ENCODE measurements around the gene SUSD2.
A peak's percentile ranks its signal among the peaks of the same experiment; 100 is the strongest.

SUSD2 gene

GRCh38 chr22:24153353-24153752 is 27.9 kb upstream of the SUSD2 start:
- DNase-seq = no peak

DNA sequence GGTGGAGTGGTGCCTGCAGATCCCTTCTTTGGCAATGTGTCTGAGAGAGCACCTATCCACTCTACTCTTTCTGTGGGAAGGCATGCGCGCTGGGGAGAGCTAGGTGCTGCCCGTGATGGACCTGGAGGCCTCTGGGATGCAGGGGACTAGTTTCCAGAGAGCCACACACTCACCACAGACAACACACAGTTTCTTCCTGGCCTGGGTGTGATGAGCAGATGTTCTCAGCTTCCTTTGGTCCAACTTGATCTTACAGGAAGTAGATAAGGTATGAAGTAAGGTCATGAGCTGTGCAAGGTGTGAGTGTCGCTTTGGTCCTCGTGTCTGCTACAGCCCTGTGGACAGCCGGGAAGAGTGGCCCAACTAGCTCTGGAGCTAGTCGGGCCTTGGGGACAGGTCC is 27.3 kb upstream of the SUSD2 start:
- no peak for DNase-seq

- no peak for DNase-seq
Observed at GRCh38 chr22:24154826-24155225, 26.5 kb upstream of the SUSD2 start.

- DNase-seq = no peak
Observed at GRCh38 chr22:24155627-24156140, 25.6 kb upstream of the SUSD2 start.

DNA sequence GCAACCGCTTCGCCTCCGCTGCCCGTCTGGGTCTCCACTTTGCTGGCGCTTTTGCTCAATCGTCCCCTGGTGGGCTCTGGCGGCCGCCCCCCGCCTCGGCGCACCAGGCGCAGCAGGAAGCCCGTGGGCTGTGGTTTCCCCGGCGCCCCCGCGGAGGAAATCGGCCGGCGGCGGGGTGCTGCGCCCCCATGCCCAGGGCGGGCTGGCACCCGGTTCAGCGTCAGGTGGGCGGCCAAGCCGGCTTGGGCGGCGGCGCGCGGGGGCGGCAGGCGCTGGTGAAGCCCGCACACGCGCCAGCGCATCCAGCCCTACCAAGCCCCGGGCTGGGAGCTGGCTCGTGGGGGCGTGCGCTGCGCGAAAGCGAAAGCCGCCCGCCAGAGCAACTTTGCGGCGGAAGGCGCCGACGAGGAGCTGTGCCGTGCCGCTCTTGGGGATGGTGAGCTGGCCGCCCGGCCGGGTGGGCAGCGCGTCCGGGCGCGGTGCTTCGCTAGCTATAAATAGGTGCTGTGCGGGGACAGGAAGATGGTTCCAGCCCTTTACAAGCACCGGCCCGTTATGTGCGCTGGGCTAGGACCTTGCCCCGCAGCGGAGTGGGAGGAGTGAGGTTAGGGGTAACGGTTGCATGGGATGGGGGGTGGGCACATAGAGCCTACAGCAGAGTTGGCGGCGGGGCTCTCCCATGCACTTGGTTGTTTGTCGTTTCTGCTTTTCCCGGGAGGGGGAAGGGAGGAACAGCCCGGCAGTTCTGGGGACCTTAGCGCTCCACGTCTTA is 25.0 kb upstream of the SUSD2 start:
- DNase-seq = no peak

DNA sequence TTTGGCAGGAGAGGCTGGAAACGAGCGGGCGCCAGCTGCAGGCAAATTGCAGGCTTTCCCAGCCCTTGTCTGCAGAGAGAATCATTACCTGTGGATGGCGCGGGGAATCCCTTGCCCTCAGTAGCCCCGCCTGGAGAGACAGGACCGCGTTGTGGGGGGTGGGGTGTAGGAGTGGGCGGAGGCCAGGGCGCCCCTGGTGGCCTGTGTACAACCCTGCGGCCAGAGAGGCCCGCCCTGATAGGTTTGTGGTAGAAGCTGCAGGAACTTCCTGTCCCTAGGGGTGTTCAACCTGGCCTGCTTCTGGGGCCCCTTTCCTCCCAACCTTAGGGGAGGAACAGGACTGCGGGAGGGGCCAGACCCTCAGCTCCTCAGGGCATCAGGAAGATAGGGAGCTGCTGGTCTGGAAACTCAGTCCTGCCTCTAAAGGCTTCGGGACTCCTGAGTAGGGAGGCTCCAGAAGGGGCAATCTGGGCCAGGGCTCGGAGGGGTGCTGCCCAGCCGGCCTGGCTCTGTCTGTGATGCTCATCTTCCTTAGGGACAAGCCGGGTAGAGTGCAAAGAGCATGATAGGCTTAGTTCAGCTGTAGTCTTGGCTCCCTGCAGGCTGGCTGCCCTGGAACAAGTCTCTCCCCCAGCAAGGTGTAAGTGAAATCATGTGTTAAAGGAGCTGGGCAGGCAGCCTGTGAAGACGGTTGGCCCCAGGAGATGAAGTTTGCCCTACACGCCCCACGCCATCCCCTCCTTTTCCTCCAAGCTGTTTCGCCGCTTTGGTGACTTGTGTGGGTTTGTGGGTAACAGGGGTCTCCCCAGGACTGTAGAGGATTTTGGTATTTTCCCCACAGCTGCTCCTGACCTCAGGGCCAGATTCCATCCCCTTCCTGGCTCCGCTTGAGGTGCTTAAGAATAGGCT is 24.1 kb upstream of the SUSD2 start:
- peak; percentile 92 for DNase-seq

GRCh38 chr22:24157822-24158135 is 23.5 kb upstream of the SUSD2 start:
- DNase-seq = no peak

DNA sequence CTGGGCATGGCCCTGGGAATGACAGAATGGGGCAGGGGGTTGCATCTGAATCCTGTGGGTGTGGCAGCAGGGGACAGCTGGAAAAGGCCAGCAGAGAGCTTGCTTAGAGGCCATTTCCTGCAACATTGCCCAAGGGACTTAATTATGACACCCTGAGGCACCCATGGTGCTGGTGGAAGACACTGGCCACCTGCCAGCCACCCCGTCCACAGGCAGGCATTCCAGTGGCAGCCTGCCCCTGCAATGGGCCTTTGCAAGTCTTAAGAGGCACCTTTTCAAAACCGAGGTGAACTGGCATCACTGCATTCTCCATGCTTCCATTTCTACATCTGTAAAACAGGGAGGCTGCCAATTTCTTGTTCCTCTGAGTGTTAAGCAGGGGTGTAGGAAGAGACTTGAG is 21.6 kb upstream of the SUSD2 start:
- DNase-seq = no peak

DNA sequence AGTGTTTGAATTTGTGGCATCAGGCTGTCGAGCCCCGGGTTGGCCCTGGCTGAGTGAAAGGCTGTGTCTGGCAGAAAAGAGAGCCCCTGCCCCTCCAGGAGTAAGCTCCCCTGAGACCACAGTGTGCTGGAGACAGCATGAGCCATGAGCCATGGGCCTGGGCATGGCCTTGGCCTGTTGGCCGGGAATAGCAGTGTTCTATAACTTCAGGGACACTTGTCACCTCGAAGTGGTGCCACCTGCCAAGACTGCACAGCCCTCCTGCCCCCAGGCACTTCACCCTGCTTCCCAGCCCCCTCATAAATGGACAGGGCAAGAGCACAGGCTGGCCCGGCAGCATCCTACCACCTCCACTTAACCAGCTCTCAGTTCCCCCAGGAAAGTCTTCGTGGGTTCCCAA is 20.7 kb upstream of the SUSD2 start:
- DNase-seq = no peak

DNA sequence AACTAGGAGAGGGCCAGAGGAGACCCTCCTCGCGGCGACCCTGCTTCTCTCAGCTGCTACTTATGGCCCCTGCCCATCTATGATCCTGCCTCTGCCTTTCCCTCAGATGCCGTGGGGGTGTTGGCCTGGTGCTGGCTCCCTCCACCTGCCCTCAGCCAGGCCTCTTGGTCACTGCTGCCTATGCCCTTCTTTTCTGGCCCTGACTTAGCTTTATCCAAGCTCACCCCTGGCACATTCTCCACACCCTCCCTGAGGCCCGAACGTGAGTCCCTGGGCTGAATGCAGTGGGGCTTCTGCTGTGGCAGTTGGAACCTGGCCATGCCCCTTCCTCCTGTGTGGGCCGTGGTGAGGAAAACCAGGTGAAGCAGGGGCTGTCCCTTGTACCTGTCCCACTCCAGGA is 19.8 kb upstream of the SUSD2 start:
- DNase-seq = no peak

DNA sequence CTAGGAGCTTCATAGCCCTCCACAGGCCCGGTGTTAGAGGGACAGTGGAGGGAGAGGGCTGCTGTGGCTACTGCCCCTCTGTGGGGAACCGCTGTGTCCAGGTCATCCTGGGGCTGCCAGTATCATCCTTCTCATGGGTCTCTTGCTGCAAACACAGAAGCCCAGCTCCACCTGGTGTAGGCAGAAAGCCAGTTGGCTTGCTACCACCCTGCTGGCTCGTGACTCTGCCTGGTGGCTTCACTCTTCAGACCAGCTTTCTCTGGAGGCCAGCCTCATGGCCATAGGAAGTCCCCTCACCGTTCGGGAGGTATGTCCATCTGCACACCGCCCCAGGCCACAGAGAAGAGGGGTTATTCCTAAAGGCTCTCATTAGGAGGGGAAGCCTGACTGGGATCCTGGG is 19.4 kb upstream of the SUSD2 start:
- no peak for DNase-seq

- no peak for DNase-seq
Observed at GRCh38 chr22:24162436-24162835, 18.9 kb upstream of the SUSD2 start.

DNA sequence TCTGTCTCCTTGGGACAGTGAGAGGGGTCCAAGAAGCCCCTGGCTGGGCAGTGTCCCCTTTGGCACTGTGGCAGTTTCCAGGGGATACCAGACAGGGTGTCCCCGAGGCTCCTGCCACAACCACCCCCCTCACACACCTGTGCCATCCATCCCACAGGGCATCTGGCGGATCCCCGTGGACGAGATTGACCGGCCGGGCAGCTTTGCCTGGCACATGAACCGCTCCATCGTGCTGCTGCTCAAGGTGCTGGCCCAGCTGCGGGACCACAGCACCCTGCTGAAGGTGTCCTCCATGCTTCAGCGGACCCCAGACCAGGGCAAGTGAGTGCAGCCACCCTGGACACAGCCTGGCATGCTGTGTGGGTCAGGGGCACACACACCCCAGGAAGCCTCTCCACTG is 17.0 kb upstream of the SUSD2 start:
- no peak for DNase-seq

DNA sequence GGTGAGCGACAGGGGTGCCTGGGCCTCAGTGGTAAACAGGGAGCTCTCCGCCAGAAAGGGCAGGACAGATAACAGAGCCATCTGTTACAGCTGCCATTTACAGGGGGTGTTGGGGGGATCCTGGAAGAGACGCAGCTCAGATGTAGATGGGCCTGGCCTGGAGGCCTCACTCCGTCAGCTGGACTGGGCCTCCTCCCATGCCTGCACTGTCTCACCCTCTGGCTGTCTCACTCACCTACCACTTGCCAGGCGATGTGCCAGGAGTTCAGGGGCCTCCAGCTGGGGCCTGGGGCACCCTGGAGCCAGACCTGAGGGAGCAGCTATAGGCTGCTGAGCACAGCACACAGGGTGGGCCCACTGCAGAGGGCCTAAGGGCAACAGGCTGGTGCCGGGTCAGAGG is 16.3 kb upstream of the SUSD2 start:
- DNase-seq = no peak

DNA sequence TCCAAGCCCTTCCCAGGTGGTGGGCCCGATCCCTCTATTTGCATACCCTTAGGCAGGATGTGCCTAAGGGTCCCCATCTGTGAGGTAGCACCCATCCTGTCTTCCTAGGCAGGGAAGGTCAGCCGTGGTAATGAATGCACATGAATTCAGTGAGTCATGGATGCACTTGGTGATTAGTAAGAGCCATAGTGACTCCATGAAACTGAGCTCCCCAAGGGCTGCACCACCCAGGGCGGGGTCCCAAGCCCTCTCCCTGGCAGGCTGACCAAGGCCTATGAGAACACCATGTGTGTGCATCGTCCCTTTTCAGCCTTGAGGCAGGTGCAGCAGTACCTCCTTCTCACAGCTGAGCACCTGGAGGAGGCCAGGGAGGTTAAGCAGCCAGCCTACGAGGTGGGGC is 15.6 kb upstream of the SUSD2 start:
- DNase-seq = no peak

DNA sequence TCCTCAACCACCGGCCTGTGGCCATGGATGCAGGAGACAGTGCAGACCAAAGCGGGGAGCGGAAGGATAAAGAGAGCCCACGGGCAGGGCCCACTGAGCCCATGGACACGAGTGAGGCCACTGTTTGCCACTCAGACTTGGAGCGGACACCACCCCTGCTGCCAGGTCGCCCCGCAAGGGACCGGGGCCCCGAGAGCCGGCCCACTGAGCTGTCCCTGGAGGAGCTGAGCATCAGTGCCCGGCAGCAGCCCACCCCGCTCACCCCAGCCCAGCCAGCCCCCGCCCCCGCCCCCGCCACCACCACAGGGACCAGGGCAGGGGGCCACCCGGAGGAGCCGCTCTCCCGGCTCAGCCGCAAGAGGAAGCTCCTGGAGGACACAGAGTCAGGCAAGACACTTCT is 14.5 kb upstream of the SUSD2 start:
- DNase-seq = no peak

- DNase-seq = no peak
Observed at GRCh38 chr22:24169439-24170058, 11.7 kb upstream of the SUSD2 start.

DNA sequence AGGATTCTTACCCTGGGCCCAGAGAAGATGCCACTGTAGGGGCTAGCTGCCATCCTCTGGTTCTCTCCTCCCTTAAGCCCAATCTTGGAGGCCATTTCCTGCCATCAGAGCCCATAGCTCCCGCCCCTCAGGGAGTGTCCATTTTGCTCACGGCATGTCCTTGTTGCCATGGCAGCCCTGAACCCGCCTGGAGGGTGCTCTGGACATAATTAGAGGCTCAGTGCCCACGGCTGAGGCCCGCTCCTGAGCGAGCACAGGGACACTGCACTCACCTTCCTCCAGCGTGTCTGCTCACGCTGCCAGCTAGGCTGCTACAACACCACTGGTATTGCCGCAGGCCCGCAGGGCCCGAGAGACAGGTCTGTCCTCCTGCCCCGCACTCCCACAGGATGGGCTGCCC is 11.1 kb upstream of the SUSD2 start:
- no peak for DNase-seq

DNA sequence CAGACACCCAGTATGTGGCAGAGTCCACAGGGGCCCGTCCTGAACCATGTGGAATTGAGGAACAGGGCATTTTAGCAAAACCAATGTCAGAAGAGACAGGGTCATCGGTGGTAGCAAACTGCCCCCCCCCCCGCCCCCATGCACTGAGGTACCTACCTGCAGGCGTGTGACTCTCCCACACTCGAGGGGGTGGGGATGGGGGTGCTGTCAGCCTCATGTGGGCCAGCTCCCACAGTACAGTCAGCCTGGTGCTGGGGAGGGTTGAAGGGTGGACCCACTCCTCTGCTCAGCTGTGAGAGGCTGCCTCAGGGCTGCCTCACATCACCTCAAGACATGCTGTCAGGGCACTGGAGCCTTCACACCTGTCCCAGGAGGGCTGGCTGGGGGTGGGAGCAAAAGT is 10.7 kb upstream of the SUSD2 start:
- DNase-seq = no peak

GRCh38 chr22:24171822-24172221 is 9.5 kb upstream of the SUSD2 start:
- DNase-seq = no peak

DNA sequence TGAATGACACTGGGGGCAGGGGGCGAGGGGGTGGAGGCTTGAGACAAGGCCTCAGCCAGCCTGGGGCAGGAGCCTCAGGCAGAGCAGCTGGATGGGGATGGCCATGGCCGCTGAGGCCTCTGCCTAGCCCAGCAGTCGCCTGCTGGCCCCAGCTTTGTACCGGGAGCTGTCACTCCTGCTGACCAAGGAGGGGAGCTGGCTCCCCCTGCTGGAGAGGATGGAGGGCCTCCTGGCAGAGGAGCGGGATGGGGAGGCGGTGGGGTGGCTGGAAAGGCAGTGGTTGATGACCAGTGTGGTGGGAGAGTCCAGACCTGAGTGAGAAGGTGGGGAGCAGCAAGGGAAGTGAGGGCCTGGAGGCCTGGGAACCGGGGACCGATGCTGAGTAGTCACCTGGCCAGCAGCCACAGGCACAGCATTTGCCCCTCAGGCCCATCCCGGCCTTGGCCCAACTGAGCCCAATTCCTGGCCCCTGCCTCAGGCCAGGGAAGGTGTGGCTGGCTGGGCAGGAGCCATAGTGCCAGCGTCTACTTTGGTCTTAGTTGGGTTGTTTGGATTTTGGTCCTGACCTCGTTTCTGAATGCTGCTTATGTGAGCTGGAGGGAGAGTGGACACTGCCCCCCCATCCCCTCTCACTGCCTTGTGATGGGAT is 6.0 kb upstream of the SUSD2 start:
- peak; percentile 34 for DNase-seq

- DNase-seq = no peak
Observed at GRCh38 chr22:24176040-24176439, 5.2 kb upstream of the SUSD2 start.

- no peak for DNase-seq
Observed at GRCh38 chr22:24176630-24177029, 4.7 kb upstream of the SUSD2 start.
